DND-41 (cell line): Measurements from ENCODE around the gene WDR70.

ENCODE experiments used
- ATAC-seq: fragments of 200-7000 bp; cut with Tn5 transposase; 3 replicates; pipeline ENCODE4 v1.9.1; 2021; ENCODE audit warnings: low read depth; ENCODE audit not compliant: insufficient read depth
- DNase-seq: peaks from one replicate; pipeline ENCODE4 v3.0.0-alpha.2; 2020
- H2AFZ ChIP-seq: 2 replicates; pipeline ENCODE4 v1.6.0; 2012; ENCODE audit warnings: low read depth, low read length
- H3K27ac ChIP-seq: 2 replicates; pipeline ENCODE4 v1.5.1; 2012; ENCODE audit warnings: low read length, inconsistent platforms
- H3K27me3 ChIP-seq: fragments of 200-600 bp; sonication (generic); 2 replicates; pipeline ENCODE4 v1.6.0; 2012; ENCODE audit warnings: low read length, mild to moderate bottlenecking, inconsistent platforms; ENCODE audit not compliant: insufficient read depth, poor library complexity
- H3K36me3 ChIP-seq: 2 replicates; pipeline ENCODE4 v1.5.1; 2012; ENCODE audit warnings: low read length, inconsistent platforms; ENCODE audit not compliant: insufficient read depth
- H3K4me1 ChIP-seq: 2 replicates; pipeline ENCODE4 v1.5.1; 2012; ENCODE audit warnings: mild to moderate bottlenecking, low read length; ENCODE audit not compliant: insufficient read depth
- H3K4me2 ChIP-seq: 2 replicates; pipeline ENCODE4 v1.6.0; 2012; ENCODE audit warnings: mild to moderate bottlenecking, moderate library complexity, low read length, inconsistent platforms; ENCODE audit not compliant: insufficient read depth
- H3K4me3 ChIP-seq, 2 experiments: fragments of 200-600 bp in 1 of 2; shearing (Covaris generic) in 1 of 2; 2 replicates each; pipeline ENCODE4 v1.5.1; 2012 to 2016; ENCODE audit warnings: inconsistent platforms in 2 of 2, low read length in 2 of 2, mild to moderate bottlenecking in 2 of 2, low read depth in 1 of 2, moderate library complexity in 1 of 2
- H3K79me2 ChIP-seq: 2 replicates; pipeline ENCODE4 v1.6.0; 2012; ENCODE audit warnings: low read length, inconsistent platforms; ENCODE audit not compliant: insufficient read depth
- H3K9ac ChIP-seq: 2 replicates; pipeline ENCODE4 v1.6.0; 2012; ENCODE audit warnings: low read depth, mild to moderate bottlenecking, inconsistent platforms, low read length, moderate library complexity
- H3K9me3 ChIP-seq: 2 replicates; pipeline ENCODE4 v1.5.1; 2012; ENCODE audit warnings: low read length, moderate library complexity, mild to moderate bottlenecking, inconsistent platforms; ENCODE audit not compliant: insufficient read depth, severe bottlenecking
- H4K20me1 ChIP-seq: 2 replicates; pipeline ENCODE4 v1.6.0; 2012; ENCODE audit warnings: low read length; ENCODE audit not compliant: insufficient read depth
- CTCF ChIP-seq: IDR thresholded peaks from 2 replicates; pipeline ENCODE4 v1.5.1; 2012; ENCODE audit warnings: borderline replicate concordance, low read length, moderate library complexity, mild to moderate bottlenecking; ENCODE audit not compliant: poor library complexity, severe bottlenecking; ENCODE audit errors: extremely low read depth
- EZH2 ChIP-seq: IDR thresholded peaks from 3 replicates; pipeline ENCODE4 v1.6.1; 2012; ENCODE audit warnings: borderline replicate concordance, low read depth, mild to moderate bottlenecking, moderate library complexity, low read length, inconsistent platforms; ENCODE audit not compliant: severe bottlenecking

Gene WDR70

GRCh38 chr5:37417347-37417746 lies 38.2 kb downstream of the WDR70 start:
- Histone ChIP-seq H3K4me2 (no peak overlapping the region), H3K9ac (no peak overlapping the region), H3K4me1 (no peaks in the 10 kb centered on the region), H3K4me3 (no peak overlapping the region), H3K9me3 (no peaks in the 10 kb centered on the region), H3K27ac (no peak overlapping the region), H3K36me3 (peaks cover 7% of the 10 kb centered on the region; the same call in 1 of the 2 replicates), H3K27me3 (no peaks in the 10 kb centered on the region), H3K79me2 (no peaks in the 10 kb centered on the region), H2AFZ (no peak overlapping the region), H4K20me1 (no peaks in the 10 kb centered on the region)
- DNase-seq, result no peak
- ATAC-seq, result no peak
- TF ChIP-seq EZH2 (no peak), CTCF (no peak)

GRCh38 chr5:37424441-37424840 lies 45.3 kb downstream of the WDR70 start:
- H3K4me2 ChIP-seq, result no peak overlapping the region
- H3K4me1 ChIP-seq, result no peaks in the 10 kb centered on the region
- no peak overlapping the region for H3K9ac ChIP-seq
- H3K9me3 ChIP-seq, result no peaks in the 10 kb centered on the region
- no peak overlapping the region for H3K4me3 ChIP-seq
- H4K20me1 ChIP-seq, result no peaks in the 10 kb centered on the region
- H3K36me3 ChIP-seq, result peaks cover 4% of the 10 kb centered on the region; the same call in 1 of the 2 replicates
- no peak overlapping the region for H2AFZ ChIP-seq
- TF ChIP-seq EZH2, result no peak
- TF ChIP-seq CTCF, result no peak
- DNase-seq (no peak), ATAC-seq (no peak)
- no peaks in the 10 kb centered on the region for H3K79me2 ChIP-seq
- H3K27ac ChIP-seq, result no peak overlapping the region
- no peaks in the 10 kb centered on the region for H3K27me3 ChIP-seq

GRCh38 chr5:37428044-37428443 lies 48.9 kb downstream of the WDR70 start:
- H3K9ac ChIP-seq, result no peak overlapping the region
- H3K79me2 ChIP-seq, result no peaks in the 10 kb centered on the region
- no peaks in the 10 kb centered on the region for H3K27me3 ChIP-seq
- no peak for ATAC-seq
- no peak overlapping the region for H2AFZ ChIP-seq
- H3K9me3 ChIP-seq, result no peaks in the 10 kb centered on the region
- no peak for DNase-seq
- H3K4me3 ChIP-seq, result no peak overlapping the region
- no peak overlapping the region for H3K4me2 ChIP-seq
- H4K20me1 ChIP-seq, result no peaks in the 10 kb centered on the region
- no peak overlapping the region for H3K27ac ChIP-seq
- no peak for TF ChIP-seq EZH2
- no peak for TF ChIP-seq CTCF
- peaks cover 8% of the 10 kb centered on the region; the same call in 1 of the 2 replicates for H3K36me3 ChIP-seq
- no peaks in the 10 kb centered on the region for H3K4me1 ChIP-seq

GRCh38 chr5:37435261-37435660 lies 56.1 kb downstream of the WDR70 start:
- no peaks in the 10 kb centered on the region for H3K79me2 ChIP-seq
- no peak overlapping the region for H3K4me3 ChIP-seq
- H3K9ac ChIP-seq, result no peak overlapping the region
- TF ChIP-seq CTCF (no peak), EZH2 (no peak)
- no peaks in the 10 kb centered on the region for H3K27me3 ChIP-seq
- no peak for ATAC-seq
- no peak overlapping the region for H3K4me2 ChIP-seq
- H2AFZ ChIP-seq, result no peak overlapping the region
- no peak for DNase-seq
- H4K20me1 ChIP-seq, result no peaks in the 10 kb centered on the region
- no peak overlapping the region for H3K27ac ChIP-seq
- H3K36me3 ChIP-seq, result 0 out of 2 replicates have a peak, but pooled peaks cover 4% of the 10 kb centered on the region
- H3K4me1 ChIP-seq, result no peaks in the 10 kb centered on the region
- H3K9me3 ChIP-seq, result no peaks in the 10 kb centered on the region
